ENCODE data around the gene PTPRZ1.

DNA sequence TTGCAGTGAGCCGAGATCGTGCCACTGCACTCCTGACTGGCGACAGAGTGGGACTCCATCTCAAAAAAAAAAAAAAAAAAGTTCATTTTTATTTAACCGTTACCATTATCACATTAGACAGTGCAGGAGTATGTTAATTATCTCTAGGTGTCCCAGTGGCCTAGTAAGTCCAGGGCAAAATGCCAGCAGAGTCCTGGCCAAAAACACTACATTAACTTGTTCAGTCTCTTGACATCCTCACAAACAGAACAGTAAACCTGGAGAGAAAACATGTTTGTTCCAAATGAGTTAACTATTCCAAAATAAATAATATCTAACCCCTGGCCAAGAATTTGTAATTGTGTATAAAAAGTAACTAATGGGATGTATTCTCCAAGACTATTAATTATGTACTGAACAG, 43.2 kb downstream of the PTPRZ1 start:
- TF ChIP-seq JUNB (IDR thresholded peaks at IDR 0.05) (no peak), KDM5A (IDR thresholded peaks at IDR 0.05) (no peak), EP300 (IDR thresholded peaks at IDR 0.05) (no peak), POLR2A (IDR thresholded peaks at IDR 0.05; ENCODE audit: low read length) (no peak)
- TF ChIP-seq, protein P1, sequence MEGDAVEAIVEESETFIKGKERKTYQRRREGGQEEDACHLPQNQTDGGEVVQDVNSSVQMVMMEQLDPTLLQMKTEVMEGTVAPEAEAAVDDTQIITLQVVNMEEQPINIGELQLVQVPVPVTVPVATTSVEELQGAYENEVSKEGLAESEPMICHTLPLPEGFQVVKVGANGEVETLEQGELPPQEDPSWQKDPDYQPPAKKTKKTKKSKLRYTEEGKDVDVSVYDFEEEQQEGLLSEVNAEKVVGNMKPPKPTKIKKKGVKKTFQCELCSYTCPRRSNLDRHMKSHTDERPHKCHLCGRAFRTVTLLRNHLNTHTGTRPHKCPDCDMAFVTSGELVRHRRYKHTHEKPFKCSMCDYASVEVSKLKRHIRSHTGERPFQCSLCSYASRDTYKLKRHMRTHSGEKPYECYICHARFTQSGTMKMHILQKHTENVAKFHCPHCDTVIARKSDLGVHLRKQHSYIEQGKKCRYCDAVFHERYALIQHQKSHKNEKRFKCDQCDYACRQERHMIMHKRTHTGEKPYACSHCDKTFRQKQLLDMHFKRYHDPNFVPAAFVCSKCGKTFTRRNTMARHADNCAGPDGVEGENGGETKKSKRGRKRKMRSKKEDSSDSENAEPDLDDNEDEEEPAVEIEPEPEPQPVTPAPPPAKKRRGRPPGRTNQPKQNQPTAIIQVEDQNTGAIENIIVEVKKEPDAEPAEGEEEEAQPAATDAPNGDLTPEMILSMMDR (IDR thresholded peaks at IDR 0.05) = no peak
